SK-N-SH treated with all-trans-retinoic acid at 6 μM for 48 hours (cell line): ENCODE results near the gene NUCB1.

Experiments used
- ARNTL ChIP-seq: fragments of 450-650 bp; formaldehyde crosslinking; IDR thresholded peaks from 2 replicates; pipeline ENCODE4 v1.5.0; 2020; ENCODE audit warnings: low read depth, mild to moderate bottlenecking, moderate library complexity, borderline replicate concordance
- BACH2 ChIP-seq: fragments of 250-450 bp; sonication (Bioruptor Pico); IDR thresholded peaks from 2 replicates; pipeline ENCODE4 v1.9.0; 2021; ENCODE audit warnings: mild to moderate bottlenecking, borderline replicate concordance
- CREB5 ChIP-seq: fragments of 250-450 bp; sonication (Bioruptor Pico); IDR thresholded peaks from 2 replicates; pipeline ENCODE4 v1.5.1; 2020; ENCODE audit warnings: low read depth, mild to moderate bottlenecking, moderate library complexity
- CSRNP3 ChIP-seq: fragments of 250-450 bp; sonication (Bioruptor Pico); IDR thresholded peaks from 2 replicates; pipeline ENCODE4 v1.5.1; 2021; ENCODE audit warnings: mild to moderate bottlenecking, moderate library complexity
- ESRRG ChIP-seq: fragments of 250-450 bp; sonication (Bioruptor Pico); IDR thresholded peaks from 2 replicates; pipeline ENCODE4 v1.6.1; 2021; ENCODE audit warnings: mild to moderate bottlenecking
- ISL1 ChIP-seq: fragments of 250-450 bp; sonication (Bioruptor Pico); IDR thresholded peaks from 2 replicates; pipeline ENCODE4 v2.1.2; 2022; ENCODE audit warnings: mild to moderate bottlenecking, moderate library complexity
- OSR1 ChIP-seq: fragments of 250-450 bp; sonication (Bioruptor Pico); IDR thresholded peaks from 2 replicates; pipeline ENCODE4 v1.8.0; 2022; ENCODE audit warnings: moderate library complexity, mild to moderate bottlenecking, inconsistent platforms
- PATZ1 ChIP-seq: fragments of 250-450 bp; sonication (Bioruptor Pico); IDR thresholded peaks from 2 replicates; pipeline ENCODE4 v1.8.0; 2020; ENCODE audit warnings: mild to moderate bottlenecking, moderate library complexity, borderline replicate concordance
- RARB ChIP-seq: fragments of 250-450 bp; sonication (Bioruptor Pico); IDR thresholded peaks from 2 replicates; pipeline ENCODE4 v1.8.0; 2021; ENCODE audit warnings: mild to moderate bottlenecking, moderate library complexity
- ZC3H10 ChIP-seq: fragments of 250-450 bp; sonication (Bioruptor Pico); IDR thresholded peaks from 2 replicates; pipeline ENCODE4 v1.5.1; 2021; ENCODE audit warnings: mild to moderate bottlenecking, moderate library complexity
- ZFP3 ChIP-seq: fragments of 250-450 bp; sonication (Bioruptor Pico); IDR thresholded peaks from 2 replicates; pipeline ENCODE4 v1.5.0; 2020; ENCODE audit warnings: mild to moderate bottlenecking, moderate library complexity
- ZFP30 ChIP-seq: fragments of 450-650 bp; formaldehyde crosslinking; IDR thresholded peaks from 2 replicates; pipeline ENCODE4 v1.5.0; 2022; ENCODE audit warnings: mild to moderate bottlenecking, moderate library complexity
- ZNF565 ChIP-seq: fragments of 450-650 bp; formaldehyde crosslinking; conservative IDR thresholded peaks from 2 replicates; pipeline ENCODE4 v1.5.0; 2020; ENCODE audit warnings: low read depth, mild to moderate bottlenecking, moderate library complexity
- ZNF70 ChIP-seq: fragments of 450-650 bp; formaldehyde crosslinking; IDR thresholded peaks from 2 replicates; pipeline ENCODE4 v1.5.0; 2020; ENCODE audit warnings: mild to moderate bottlenecking, moderate library complexity

GRCh38 chr19:48918801-48919247, 18.7 kb downstream of the NUCB1 start:
- no peak for TF ChIP-seq BACH2 (CRISPR knock-in tag)
- TF ChIP-seq RARB = no peak
- no peak for TF ChIP-seq PATZ1
- TF ChIP-seq ZNF565 (CRISPR knock-in tag) = no peak
- TF ChIP-seq ARNTL (CRISPR knock-in tag) = no peak
- TF ChIP-seq CSRNP3 (CRISPR knock-in tag) = no peak
- no peak for TF ChIP-seq CREB5 (CRISPR knock-in tag)
- TF ChIP-seq ZNF70 (CRISPR knock-in tag) = no peak
- TF ChIP-seq ZC3H10 = no peak
- no peak for TF ChIP-seq ZFP3 (CRISPR knock-in tag)
- TF ChIP-seq OSR1 (CRISPR knock-in tag) = no peak
- no peak for TF ChIP-seq ESRRG (CRISPR knock-in tag)
- TF ChIP-seq ZFP30 (CRISPR knock-in tag) = no peak
- TF ChIP-seq ISL1 = no peak
